Measurements from ENCODE around the gene RALGDS.

RALGDS gene

DNA sequence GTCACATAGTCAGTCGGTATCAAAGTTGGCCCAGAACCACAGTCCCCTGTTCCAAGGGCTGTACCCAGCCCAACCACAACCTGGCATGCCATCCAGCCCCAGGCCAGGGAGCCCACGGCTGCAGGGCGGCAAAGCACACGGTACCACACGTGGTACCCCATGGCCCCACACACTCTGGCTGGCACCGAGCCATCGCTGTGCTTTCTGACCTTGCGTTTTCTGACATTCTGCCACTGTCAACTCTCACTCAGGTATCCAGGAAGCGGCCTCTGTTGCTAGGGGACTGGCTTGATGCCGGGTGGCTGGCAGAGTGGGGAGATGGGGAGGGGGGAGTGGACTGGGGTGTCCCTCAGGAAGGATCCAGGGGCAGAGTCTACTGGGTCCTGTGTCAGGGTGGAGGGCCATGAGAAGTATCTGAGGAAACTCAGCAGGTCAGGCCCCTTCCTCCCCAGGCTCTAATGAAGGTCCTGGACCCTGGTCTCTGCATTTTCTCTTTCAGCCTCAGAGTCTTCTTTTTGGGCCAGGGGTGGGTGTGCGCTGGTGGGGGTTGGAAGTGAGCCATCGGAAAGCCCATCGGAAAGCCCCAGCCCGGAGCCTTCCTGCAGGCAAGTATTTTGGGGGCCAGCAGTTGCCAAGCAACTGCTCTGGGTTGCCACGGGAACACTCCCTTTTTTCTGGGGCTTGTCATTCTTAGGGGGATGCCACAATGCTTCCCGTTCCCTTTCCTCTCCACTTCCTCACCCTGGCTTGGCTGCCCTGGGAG is 21.0 kb upstream of the RALGDS start:
- peaks cover 5 to 43% of the 10 kb centered on the region in 2 experiments for H3K36me3 ChIP-seq (ENCODE audit: control insufficient read depth in 1 of 2, insufficient read depth in 2 of 2, low read depth in 1 of 2, low read length in 2 of 2)
- no peaks in the 10 kb centered on the region for H3K9me3 ChIP-seq (ENCODE audit: control insufficient read depth, low read length)
- no peak overlapping the region for H3K9ac ChIP-seq (ENCODE audit: low read length)
- WGBS = 89% methylated on average over 16 of the region's 16 CpGs
- peak overlapping the region; percentile 61 for H4K91ac ChIP-seq (ENCODE audit: low read length)
- H3K4ac ChIP-seq (ENCODE audit: low read depth in 1 of 2, low read length in 2 of 2) = no peak overlapping the region
- no peak for DNase-seq
- H2AK5ac ChIP-seq (ENCODE audit: low read length, severe bottlenecking) = no peak overlapping the region
- no peak overlapping the region for H3K27ac ChIP-seq (ENCODE audit: low read length, poor library complexity, severe bottlenecking)
- H3K79me1 ChIP-seq (replicated peaks; ENCODE audit: low read length, poor library complexity, severe bottlenecking) = peaks cover 71% of the 10 kb centered on the region
- no peak overlapping the region for H2AFZ ChIP-seq (ENCODE audit: low read depth, low read length)
- H3K4me1 ChIP-seq (ENCODE audit: control insufficient read depth, insufficient read depth, low read depth, low read length) = peaks cover 40% of the 10 kb centered on the region
- no peak overlapping the region for H3K4me2 ChIP-seq (ENCODE audit: low read length, poor library complexity, severe bottlenecking)
- H4K8ac ChIP-seq (ENCODE audit: low read length) = no peak overlapping the region
- peak overlapping the region; percentile 10 to 28 for H2BK12ac ChIP-seq (ENCODE audit: low read length in 2 of 2)
- H3K27me3 ChIP-seq (ENCODE audit: control insufficient read depth in 1 of 2, insufficient read depth in 1 of 2, low read length in 2 of 2) = no peaks in the 10 kb centered on the region
- H2BK15ac ChIP-seq (ENCODE audit: low read depth, poor library complexity, severe bottlenecking) = peak overlapping the region; percentile 60
- no peak overlapping the region for H2BK5ac ChIP-seq (ENCODE audit: low read depth, low read length, poor library complexity, severe bottlenecking)
- no peak overlapping the region for H3K23ac ChIP-seq (ENCODE audit: low read length in 2 of 2)
- no peak overlapping the region for H3K4me3 ChIP-seq (ENCODE audit: insufficient read depth in 1 of 2, low read depth in 1 of 2, low read length in 2 of 2)
- H3K14ac ChIP-seq (ENCODE audit: low read length in 2 of 2) = no peak overlapping the region
- no peak overlapping the region for H2BK120ac ChIP-seq (ENCODE audit: low read depth, low read length)
- H3K18ac ChIP-seq (ENCODE audit: low read depth in 1 of 2, low read length in 2 of 2) = peak overlapping the region in 1 of 2 experiments; percentile 3

DNA sequence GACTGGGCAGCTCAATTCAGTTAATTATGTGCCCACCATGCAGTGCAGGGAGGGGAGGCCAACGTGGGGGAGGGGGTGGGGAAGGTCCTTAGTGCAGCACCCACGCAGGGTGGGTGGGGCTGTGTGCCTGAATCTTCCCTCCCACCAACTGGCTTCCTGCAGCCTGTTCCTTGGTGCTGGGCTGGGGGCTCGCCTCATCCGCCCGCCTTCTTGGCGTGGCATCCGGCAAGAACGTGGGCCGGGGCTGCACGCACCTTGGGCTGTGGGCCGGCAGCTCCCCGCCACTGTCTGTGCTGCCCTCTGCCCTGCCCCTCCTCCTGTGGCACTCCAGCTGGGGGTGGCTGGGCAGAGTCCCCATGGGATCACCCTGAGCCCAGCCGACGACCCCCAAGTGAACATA is 19.6 kb upstream of the RALGDS start:
- no peak overlapping the region for H2BK5ac ChIP-seq (ENCODE audit: low read depth, low read length, poor library complexity, severe bottlenecking)
- no peak overlapping the region for H4K8ac ChIP-seq (ENCODE audit: low read length)
- H3K14ac ChIP-seq (ENCODE audit: low read length in 2 of 2) = no peak overlapping the region
- no peak overlapping the region for H2BK120ac ChIP-seq (ENCODE audit: low read depth, low read length)
- no peak overlapping the region for H3K27ac ChIP-seq (ENCODE audit: low read length, poor library complexity, severe bottlenecking)
- WGBS = 97% methylated on average over 12 of the region's 14 CpGs
- no peak overlapping the region for H3K4me2 ChIP-seq (ENCODE audit: low read length, poor library complexity, severe bottlenecking)
- H2BK15ac ChIP-seq (ENCODE audit: low read depth, poor library complexity, severe bottlenecking) = no peak overlapping the region
- H3K27me3 ChIP-seq (ENCODE audit: control insufficient read depth in 1 of 2, insufficient read depth in 1 of 2, low read length in 2 of 2) = no peaks in the 10 kb centered on the region
- H2AK5ac ChIP-seq (ENCODE audit: low read length, severe bottlenecking) = no peak overlapping the region
- H4K91ac ChIP-seq (ENCODE audit: low read length) = no peak overlapping the region
- peaks cover 2 to 39% of the 10 kb centered on the region in 2 experiments for H3K36me3 ChIP-seq (ENCODE audit: control insufficient read depth in 1 of 2, insufficient read depth in 2 of 2, low read depth in 1 of 2, low read length in 2 of 2)
- H3K9me3 ChIP-seq (ENCODE audit: control insufficient read depth, low read length) = no peaks in the 10 kb centered on the region
- H3K18ac ChIP-seq (ENCODE audit: low read depth in 1 of 2, low read length in 2 of 2) = no peak overlapping the region
- no peak overlapping the region for H3K4me3 ChIP-seq (ENCODE audit: insufficient read depth in 1 of 2, low read depth in 1 of 2, low read length in 2 of 2)
- no peak for DNase-seq
- no peak overlapping the region for H3K23ac ChIP-seq (ENCODE audit: low read length in 2 of 2)
- H2BK12ac ChIP-seq (ENCODE audit: low read length in 2 of 2) = no peak overlapping the region
- no peak overlapping the region for H2AFZ ChIP-seq (ENCODE audit: low read depth, low read length)
- H3K4ac ChIP-seq (ENCODE audit: low read depth in 1 of 2, low read length in 2 of 2) = no peak overlapping the region
- no peak overlapping the region for H3K9ac ChIP-seq (ENCODE audit: low read length)
- H3K4me1 ChIP-seq (ENCODE audit: control insufficient read depth, insufficient read depth, low read depth, low read length) = peaks cover 41% of the 10 kb centered on the region
- H3K79me1 ChIP-seq (replicated peaks; ENCODE audit: low read length, poor library complexity, severe bottlenecking) = peaks cover 64% of the 10 kb centered on the region

DNA sequence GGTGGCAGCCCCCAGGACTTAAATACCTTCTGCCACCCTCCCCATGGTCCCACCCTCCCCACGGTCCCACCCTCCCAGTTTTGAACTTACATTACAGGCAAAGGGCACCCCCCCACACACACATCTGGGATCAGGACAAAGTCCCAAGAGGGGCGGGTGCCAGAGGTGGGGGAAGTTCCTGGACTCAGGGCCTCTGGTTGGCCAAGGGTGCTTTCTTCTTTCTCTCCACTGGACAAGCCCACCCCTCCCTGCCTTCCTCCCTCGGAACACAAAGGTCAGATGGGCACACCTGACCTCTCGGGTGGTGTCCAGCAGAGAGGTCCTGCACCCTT is 19.1 kb upstream of the RALGDS start:
- no peak overlapping the region for H3K4ac ChIP-seq (ENCODE audit: low read depth in 1 of 2, low read length in 2 of 2)
- no peak overlapping the region for H3K9ac ChIP-seq (ENCODE audit: low read length)
- no peak for DNase-seq
- peaks cover 45% of the 10 kb centered on the region for H3K4me1 ChIP-seq (ENCODE audit: control insufficient read depth, insufficient read depth, low read depth, low read length)
- no peak overlapping the region for H3K23ac ChIP-seq (ENCODE audit: low read length in 2 of 2)
- peak overlapping the region; percentile 34 for H4K91ac ChIP-seq (ENCODE audit: low read length)
- H2BK12ac ChIP-seq (ENCODE audit: low read length in 2 of 2) = no peak overlapping the region
- H3K36me3 ChIP-seq (ENCODE audit: control insufficient read depth in 1 of 2, insufficient read depth in 2 of 2, low read depth in 1 of 2, low read length in 2 of 2) = peaks cover 0 to 34% of the 10 kb centered on the region in 2 experiments
- H4K8ac ChIP-seq (ENCODE audit: low read length) = no peak overlapping the region
- no peak overlapping the region for H2BK5ac ChIP-seq (ENCODE audit: low read depth, low read length, poor library complexity, severe bottlenecking)
- H2AFZ ChIP-seq (ENCODE audit: low read depth, low read length) = no peak overlapping the region
- no peak overlapping the region for H3K27ac ChIP-seq (ENCODE audit: low read length, poor library complexity, severe bottlenecking)
- H2BK15ac ChIP-seq (ENCODE audit: low read depth, poor library complexity, severe bottlenecking) = peak overlapping the region; percentile 26
- no peak overlapping the region for H3K18ac ChIP-seq (ENCODE audit: low read depth in 1 of 2, low read length in 2 of 2)
- H3K79me1 ChIP-seq (replicated peaks; ENCODE audit: low read length, poor library complexity, severe bottlenecking) = peaks cover 61% of the 10 kb centered on the region
- H3K9me3 ChIP-seq (ENCODE audit: control insufficient read depth, low read length) = no peaks in the 10 kb centered on the region
- no peaks in the 10 kb centered on the region for H3K27me3 ChIP-seq (ENCODE audit: control insufficient read depth in 1 of 2, insufficient read depth in 1 of 2, low read length in 2 of 2)
- no peak overlapping the region for H2BK120ac ChIP-seq (ENCODE audit: low read depth, low read length)
- H2AK5ac ChIP-seq (ENCODE audit: low read length, severe bottlenecking) = no peak overlapping the region
- no peak overlapping the region for H3K14ac ChIP-seq (ENCODE audit: low read length in 2 of 2)
- H3K4me3 ChIP-seq (ENCODE audit: insufficient read depth in 1 of 2, low read depth in 1 of 2, low read length in 2 of 2) = no peak overlapping the region
- 91% methylated on average over 4 of the region's 4 CpGs for WGBS
- no peak overlapping the region for H3K4me2 ChIP-seq (ENCODE audit: low read length, poor library complexity, severe bottlenecking)

DNA sequence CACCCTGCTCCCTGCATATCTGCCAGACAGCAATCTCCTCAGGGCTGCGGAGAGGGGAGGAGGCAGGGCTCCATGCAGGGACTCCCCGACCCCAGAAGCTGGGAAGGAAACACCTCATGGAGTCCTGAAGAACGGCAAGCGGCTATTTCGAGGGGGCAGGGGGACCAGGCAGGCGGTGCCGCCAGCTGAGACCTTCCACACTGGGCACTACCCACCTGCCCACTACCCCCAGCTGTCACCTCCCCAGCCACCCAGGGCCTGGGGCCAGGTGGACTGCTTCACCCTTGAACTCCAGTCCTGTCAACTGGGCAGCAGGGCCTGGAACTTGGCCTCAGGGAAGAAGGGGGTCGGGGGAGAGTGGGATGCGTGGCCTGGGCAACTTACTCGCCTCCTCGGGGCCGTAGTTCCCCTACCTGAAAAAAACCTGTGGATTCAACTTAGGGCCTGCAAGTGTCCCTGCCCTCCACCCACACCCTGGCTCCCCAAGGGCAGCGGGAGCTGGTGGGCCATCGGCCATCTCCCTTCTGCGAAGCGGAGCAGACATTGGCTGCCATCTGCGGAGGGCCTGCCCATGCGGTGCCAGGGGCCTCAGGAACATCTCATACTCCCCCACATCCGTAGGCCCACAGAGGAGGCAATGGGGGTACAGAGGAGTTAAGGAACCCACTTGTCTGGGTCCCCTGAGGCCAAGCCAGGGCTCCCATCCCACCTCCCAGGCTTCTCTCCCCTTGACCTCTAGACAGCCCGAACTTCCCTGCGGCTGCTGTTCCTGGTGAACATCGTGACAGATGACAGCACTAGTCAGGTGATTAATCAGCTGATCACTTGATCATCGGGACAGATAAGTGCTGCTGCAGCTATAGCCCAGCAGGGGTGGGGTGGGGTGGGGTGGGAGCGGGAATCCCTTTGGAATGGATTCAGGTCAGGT is 18.5 kb upstream of the RALGDS start:
- Histone ChIP-seq H2AFZ (ENCODE audit: low read depth, low read length) (no peak overlapping the region), H3K9me3 (ENCODE audit: control insufficient read depth, low read length) (no peaks in the 10 kb centered on the region), H3K27ac (ENCODE audit: low read length, poor library complexity, severe bottlenecking) (no peak overlapping the region), H3K14ac (ENCODE audit: low read length in 2 of 2) (no peak overlapping the region), H3K9ac (ENCODE audit: low read length) (no peak overlapping the region), H3K4me3 (ENCODE audit: insufficient read depth in 1 of 2, low read depth in 1 of 2, low read length in 2 of 2) (no peak overlapping the region), H3K4ac (ENCODE audit: low read depth in 1 of 2, low read length in 2 of 2) (no peak overlapping the region), H3K4me1 (ENCODE audit: control insufficient read depth, insufficient read depth, low read depth, low read length) (peaks cover 45% of the 10 kb centered on the region), H2BK12ac (ENCODE audit: low read length in 2 of 2) (peak overlapping the region; percentile 27 to 42), H2BK5ac (ENCODE audit: low read depth, low read length, poor library complexity, severe bottlenecking) (no peak overlapping the region), H3K23ac (ENCODE audit: low read length in 2 of 2) (no peak overlapping the region), H2BK15ac (ENCODE audit: low read depth, poor library complexity, severe bottlenecking) (peak overlapping the region; percentile 2), H3K36me3 (ENCODE audit: control insufficient read depth in 1 of 2, insufficient read depth in 2 of 2, low read depth in 1 of 2, low read length in 2 of 2) (peaks cover 0 to 33% of the 10 kb centered on the region in 2 experiments), H3K27me3 (ENCODE audit: control insufficient read depth in 1 of 2, insufficient read depth in 1 of 2, low read length in 2 of 2) (no peaks in the 10 kb centered on the region), H4K91ac (ENCODE audit: low read length) (peak overlapping the region; percentile 66), H3K79me1 (replicated peaks; ENCODE audit: low read length, poor library complexity, severe bottlenecking) (peaks cover 55% of the 10 kb centered on the region), H2BK120ac (ENCODE audit: low read depth, low read length) (no peak overlapping the region), H2AK5ac (ENCODE audit: low read length, severe bottlenecking) (no peak overlapping the region), H3K4me2 (ENCODE audit: low read length, poor library complexity, severe bottlenecking) (no peak overlapping the region), H4K8ac (ENCODE audit: low read length) (peak overlapping the region; percentile 0), H3K18ac (ENCODE audit: low read depth in 1 of 2, low read length in 2 of 2) (peak overlapping the region in 1 of 2 experiments; percentile 18)
- no peak for DNase-seq
- 81% methylated on average over 12 of the region's 24 CpGs for WGBS

All from mesenchymal stem cell (in vitro differentiated cells and primary cell).